ENCODE data around the gene MAP6D1.

Gene MAP6D1

DNA sequence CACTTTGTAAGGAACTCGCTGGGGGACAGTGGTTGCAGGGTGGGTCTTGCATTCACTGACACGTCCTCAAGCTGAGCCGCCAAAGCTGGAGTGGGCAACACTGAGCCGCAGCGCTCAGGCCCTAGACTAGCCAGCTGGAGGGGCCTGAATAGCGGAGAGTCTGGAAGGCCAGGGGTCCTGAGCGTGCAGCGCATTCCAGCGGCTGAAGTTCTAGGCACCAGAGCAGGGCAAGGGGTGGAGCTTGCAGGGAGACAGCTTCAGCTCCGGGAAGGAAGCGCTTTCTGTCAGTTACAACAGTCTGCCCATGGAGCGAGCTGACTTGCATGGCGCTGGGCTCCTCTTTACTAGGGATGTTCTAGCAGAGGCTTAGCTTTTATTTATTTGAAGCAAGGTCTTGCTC, 2.7 kb downstream of the MAP6D1 start:
- ATAC-seq: no peak

DNA sequence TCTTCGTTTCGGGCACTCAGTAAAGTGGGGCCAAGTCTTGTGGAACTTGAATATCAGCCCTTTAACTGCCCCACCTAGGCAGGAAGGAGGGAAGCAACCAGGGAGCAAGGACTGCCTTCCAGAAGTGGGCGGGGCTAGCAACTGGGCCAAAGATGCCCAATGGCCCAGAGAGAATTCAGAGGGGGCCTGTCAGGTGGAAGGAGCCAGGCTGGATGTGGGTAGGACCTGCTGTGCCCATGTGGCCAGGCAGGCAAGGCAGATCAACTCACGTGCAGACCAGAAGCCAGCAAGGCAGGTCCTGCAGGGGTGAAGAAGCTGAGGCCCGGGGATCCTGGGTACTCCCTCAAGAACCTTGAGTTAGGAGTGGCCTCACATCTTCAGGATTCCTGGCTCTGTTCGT, 5.5 kb downstream of the MAP6D1 start:
- ATAC-seq: no peak

DNA sequence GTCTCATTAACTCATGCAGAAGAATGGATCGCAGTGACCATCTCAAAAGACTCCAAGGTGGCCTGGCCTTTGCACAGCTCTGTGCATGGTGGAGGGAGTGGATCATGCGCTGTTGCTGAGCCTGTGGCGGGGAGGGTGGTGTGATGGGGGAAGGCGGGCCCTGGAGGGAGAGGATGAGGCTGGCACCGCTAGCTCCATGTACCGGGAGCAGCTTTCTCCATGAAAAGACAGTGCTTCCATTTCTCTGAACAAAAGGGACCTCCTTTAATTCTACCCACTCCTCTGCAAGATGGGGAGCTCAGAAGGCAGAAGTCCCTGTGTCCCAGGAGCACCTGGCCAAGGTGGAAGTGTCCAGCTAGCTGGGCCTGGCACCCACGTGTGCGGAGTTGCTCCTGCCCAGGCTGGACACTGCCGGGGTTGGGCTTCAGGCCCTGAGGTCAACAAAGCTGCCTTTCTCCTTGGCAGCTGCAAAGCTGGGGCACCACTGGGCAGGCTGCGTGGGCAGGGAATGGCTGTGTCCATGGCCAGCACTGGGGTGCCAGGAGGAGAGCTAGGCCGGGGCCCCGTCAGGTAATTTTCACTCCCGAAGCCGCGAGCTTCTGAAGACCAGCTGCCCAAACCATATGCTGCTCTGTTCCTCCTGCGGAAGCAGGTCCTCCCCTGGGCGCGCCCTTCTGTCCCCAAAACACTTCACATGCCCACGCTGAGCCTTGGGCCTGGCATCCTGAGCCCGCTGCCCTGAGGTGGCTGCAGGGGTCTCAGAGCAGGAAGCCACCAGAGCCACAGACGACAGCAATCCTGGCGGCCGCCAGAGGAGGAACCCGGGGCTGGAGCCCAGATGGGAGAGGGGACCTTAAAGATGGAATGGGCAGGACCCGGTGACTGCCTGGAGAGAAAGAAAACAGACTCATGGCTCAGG, 6.4 kb downstream of the MAP6D1 start:
- ATAC-seq: no peak

DNA sequence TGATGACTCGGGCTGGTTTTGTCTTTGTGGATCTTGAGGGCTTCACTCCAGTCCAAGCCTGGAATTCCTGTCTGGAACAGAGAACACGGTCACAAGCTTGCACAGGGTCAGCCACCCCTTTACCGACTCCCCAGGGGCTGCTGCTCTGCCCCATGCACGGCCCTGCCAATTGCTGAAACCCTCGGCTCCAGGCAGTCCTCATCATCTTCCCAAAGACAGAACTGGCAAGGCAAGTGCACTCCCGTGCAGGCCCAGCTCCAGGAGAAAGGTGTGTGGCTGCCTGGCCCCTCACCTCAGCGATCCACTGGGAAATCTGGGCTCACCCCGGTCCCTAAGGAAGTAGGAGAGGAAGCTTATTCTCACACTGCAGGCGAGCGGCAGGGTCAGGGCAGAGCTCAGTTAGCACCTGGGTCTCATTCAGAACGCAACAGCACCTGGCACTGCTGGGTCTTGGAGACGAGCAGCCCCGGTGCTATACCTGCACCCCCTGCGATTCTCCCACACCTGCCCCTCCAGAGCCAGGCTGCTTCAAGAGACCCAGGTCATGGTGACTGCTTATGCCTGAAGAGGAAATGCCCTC, 7.2 kb downstream of the MAP6D1 start:
- no peak for ATAC-seq

DNA sequence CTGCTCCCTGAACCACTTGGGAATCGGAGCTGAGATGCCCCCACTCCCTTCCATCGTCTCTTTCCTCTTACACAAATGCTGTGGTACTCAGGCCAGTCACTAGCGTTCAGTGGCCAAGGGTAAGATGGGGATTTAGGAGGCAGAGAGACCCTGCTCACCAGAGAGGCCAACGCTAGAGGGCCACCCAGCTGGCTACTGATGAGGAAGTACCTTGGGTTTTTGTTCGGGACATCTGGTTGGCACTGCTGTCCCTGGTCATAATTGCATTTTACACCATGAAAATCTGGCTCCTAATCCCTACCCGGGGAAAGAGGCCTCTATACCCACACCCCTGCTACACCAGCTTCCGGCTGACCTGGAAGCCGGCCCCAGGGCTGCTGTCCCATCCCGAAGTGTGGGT, 7.7 kb downstream of the MAP6D1 start:
- no peak for ATAC-seq

DNA sequence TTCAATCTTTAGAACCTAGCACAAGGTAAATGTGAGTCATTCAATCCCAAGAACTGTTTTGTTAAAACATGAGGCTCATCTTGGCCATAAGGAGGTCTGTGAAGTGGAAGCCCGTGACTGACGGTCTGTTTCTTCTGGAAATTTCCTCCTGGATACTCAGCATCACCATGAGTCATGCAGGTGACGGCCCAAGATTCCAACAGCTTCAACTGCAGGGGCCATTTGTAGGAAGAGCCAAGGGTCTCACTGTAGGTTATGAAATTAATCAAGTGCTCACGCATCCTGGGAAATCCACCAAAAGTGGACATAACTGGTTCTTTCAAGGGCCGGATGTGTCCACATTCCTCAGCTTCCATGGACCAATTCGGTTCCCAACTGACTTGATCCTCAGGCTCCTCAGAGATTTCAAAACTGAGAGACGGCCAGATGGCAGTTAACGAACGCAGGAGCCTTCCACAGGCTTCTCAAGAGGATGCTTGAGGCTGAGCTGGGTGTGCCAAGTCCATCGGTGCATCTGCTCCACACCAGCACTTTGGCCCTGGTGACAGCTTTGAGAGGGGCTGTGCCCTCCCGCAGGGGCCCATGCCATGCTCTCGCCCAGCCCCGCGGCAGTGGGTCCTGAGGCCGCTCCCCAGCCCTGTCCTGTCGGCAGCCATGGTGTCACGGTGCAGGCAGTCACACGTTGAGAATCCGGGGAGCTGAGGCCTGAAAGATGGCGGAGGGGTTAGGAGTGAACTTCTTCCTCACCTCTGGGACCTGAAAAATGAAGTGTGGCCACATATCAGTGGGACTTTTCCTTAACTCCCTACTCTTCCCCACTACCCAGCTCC, 8.5 kb downstream of the MAP6D1 start:
- ATAC-seq: no peak

DNA sequence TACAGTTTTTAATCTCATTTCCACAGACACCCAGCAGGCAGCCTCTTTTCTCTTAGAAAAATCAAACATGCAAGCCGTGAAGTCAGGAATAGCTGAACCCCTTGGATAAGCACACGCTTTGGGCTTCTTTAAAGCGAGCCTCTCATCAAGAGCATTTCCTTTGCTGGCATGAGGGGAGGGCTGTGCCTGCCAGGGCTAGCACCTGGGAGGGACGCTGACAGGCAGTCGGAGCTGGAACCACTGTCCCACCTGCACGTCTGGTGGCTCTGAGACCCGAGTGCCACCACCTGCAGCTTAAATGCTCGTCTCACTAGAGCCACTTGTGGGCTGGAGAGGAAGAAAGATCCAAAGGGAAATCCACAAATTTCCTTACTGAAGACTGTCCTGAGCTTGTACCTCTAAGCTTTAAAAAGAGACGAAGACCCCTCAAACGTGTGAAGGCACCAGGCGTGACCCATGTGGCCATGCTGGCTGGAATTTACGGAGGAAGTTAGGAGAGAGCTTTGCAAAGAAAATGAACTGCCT, 9.4 kb downstream of the MAP6D1 start:
- ATAC-seq: no peak

DNA sequence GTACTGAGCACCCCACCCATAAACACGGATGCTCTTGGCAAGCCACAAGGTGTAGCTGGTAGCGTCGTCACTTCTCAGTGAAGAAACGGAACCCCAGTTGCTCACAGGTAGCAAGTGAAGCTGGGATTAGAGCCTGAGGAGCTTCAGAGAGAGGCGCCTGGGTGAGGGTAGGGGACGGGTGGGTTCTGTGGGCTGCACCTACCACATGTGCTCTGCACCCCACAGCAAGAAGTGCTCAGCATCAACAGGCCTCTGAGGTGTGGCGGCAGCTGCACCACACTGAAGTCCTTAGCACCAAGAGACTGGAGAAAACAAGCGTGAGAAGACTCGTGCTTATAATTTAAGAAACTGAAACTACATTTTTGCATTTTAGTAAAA, 9.8 kb downstream of the MAP6D1 start:
- peak; percentile 23 to 46 for ATAC-seq

DNA sequence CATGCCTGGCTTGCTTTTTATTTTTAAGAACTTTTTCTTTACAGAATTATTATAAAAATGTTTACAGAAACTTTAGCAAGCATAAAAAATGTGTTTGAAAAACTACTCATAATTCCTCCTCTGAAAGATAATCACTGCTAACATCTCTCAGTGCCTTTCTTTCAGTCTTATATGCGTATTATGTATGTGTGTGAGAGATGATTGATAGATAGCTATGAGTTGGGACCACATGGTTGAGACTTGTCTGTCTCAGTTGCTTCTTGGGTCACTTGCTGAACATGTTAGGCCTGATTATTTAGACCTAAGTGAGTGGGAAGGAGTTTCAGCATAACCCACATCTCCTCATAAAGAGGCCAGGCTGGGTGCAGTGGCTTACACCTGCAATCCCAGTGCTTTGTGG, 11.1 kb downstream of the MAP6D1 start:
- no peak for ATAC-seq

DNA sequence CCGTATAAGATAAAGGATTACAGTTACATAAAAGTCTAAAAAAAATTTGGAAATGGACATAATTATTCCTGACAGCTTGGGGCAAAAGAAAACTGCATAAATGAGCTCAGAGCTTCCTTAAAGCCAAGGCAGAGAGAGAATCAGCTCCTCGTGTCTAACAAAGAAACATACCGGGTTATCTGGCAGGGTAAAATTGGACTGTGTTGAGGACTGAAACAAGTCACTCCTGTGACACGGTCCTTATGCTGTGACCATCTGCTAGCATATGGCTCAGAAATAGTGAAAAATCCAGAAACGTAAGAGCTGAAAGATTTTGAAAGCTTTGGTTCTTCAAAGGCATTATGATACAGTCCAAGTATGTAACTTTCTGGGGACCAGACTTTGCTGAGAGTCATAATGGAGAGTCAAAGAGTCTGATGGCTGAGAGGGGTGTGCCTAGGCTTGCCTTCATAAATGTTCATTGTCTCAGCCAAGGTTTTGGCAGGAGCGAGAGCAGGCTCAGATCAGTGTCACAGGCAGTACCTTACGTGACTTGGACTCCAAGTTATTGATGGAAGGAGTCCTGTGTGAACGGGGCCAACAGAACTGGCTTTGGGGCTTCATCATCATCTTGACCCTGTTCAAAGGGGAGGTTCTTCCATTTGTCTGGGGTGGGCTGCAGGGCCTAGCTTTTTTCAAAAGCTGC, 12.5 kb downstream of the MAP6D1 start:
- no peak for ATAC-seq

DNA sequence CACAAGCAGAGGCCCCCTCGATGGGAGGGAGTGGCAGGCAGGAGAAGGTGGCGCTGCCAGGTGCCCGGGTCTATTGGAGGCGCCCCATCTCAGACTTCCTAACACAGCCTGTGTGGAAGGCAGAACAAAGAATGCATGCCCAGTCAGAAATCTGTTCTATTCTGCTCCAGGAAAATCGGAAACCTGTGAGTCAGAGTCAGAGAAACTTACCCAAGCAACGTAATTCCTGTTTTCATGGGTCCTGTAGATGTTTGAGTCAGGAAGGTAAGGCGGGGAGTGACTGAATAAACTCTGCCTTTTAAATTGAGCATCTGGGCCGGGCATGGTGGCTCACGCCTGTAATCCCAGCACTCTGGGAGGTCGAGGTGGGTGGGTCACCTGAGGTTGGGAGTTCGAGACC, 13.7 kb downstream of the MAP6D1 start:
- ATAC-seq: no peak

DNA sequence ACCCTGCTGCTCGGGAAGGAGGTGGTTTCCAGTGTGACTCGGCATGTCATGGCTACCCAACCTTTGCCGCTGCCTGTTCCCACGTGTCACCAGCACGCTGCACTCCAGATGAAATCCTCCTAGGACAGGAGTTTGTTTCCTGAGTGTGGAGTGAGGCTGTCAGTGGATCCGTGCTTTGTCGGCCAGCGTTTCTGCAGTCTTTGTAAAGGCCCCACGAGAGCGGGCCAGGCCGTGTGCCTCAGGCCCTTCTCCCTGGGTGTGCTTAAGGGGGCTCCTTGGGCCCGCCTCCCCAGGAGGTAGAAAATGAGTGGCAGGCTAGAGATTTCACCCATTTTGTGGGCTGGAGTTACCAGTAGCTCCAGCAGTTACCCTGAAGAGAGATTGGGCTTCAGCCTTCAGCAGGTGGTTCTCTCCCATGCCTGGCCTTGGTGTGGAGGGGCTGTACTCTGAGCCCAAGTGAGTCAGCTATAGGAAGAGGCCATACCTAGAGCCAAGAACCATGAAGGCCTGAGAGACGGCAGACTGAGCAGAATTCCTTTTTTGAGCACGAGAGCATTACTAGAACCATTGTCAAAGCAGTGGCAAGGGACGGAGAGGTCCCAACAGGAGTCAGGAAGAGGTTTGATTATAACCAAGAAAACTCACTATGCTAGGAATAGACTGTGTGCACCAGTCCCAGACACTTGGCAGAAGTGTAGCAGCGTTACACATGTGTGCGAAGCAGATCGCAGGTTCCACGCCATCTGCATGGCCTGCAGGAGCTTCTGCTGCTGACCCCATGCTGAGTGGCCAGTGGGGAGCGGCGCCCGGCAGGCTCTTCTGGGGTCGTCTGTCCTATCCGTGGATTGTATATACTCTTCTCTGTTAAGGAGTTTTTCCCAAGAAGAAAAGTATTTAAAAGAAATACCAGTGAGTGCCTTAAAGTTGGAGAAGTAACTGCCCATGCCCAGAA, 14.5 kb downstream of the MAP6D1 start:
- no peak for ATAC-seq

DNA sequence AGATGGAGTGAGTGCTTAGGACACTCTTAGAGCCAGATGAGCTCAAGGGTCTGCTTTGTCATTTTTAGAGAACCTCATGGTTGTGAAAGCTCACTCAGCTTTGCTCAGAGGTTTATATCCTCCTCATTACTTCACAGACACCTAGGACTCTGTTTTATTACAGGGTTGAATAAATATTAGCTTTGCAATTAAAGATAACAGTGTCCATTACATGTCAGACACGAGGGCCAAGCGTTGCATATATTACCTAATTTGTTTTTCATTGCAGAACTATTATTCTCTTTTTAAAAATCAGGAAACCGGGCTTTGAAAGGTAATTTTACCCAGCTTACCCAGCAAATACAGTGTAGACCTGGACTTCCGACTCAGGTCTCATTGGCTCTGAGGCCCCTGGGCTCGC, 16.1 kb downstream of the MAP6D1 start:
- no peak for ATAC-seq

DNA sequence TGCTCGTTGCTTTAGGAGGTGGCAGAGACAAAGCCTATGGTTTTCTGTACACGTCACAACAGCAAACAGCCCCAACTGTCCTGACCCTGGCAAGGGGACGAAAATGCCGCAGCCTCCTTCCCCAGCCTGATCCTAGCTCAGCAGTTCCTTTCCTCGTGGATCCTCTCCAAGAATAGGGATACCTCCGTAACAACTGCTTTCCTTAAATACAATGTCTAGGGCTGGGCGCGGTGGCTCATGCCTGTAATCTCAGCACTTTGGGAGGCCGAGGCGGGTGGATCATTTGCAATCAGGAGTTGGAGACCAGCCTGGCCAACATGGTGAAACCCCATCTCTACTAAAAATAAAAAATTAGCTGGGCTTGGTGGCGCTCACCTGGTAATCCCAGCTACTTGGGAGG, 17.0 kb downstream of the MAP6D1 start:
- ATAC-seq: no peak

DNA sequence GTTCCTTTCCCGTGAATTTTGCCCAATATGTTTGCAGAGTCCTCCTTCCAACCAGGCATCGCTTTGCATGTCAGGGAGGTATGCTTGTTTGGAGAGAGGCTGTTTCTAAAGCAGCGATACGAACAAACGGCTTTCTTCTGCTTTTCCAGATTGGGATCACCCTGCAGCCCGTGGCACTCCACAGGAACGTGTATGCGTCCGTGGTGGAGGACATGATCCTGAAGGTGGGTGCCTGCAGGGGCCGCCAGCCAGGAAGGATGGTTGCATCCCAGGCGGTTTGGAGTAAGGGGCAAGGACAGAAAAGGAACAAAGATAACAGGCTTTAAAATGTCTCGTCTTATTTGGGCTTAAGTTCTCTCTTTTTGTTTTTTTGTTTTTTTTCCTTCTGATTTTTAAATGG, 17.5 kb downstream of the MAP6D1 start:
- no peak for ATAC-seq

DNA sequence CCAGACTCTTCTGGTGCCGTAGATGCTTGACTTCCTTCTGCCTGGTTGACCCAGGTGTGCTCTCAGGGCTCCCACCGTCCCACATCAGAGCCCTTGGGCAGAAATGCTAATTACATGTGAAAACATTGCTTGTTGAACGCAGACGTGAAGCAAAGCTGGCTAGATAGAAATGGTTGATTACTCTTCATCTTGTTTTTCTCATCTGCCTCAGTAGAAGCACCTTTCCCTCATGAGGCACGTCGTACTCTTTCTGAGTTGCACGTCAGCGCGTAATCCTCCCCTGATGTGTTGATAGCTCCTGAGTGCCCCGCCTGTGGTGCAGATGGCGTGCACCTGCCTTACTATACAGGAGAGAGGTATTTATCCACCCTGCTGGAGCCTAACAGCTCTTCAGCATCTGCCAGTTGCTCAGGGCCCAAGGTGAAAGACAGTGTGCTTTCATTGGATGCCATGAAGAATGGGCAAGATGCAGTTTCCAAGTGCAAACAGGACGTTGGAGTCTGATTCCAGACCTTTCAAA, 18.1 kb downstream of the MAP6D1 start:
- no peak for ATAC-seq

DNA sequence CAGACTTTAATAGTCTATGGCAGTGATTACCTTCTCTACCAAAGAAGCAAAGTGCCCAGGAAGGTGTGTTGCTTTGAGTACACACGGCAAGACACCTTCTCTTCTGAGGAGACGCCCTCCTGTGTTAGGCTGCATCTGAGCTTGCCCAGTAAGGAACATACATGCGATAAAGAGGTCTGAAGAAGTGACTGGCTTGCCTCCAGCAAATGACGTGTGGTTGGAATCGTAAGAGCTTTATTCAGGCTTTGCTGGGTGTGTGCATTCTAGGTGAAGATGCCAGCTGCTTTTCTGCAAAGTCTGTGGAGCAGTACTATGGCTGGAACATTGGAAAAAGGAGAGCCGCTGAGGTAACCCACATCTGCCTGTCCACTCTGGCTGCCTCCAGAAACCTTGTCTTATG, 22.4 kb downstream of the MAP6D1 start:
- no peak for ATAC-seq

DNA sequence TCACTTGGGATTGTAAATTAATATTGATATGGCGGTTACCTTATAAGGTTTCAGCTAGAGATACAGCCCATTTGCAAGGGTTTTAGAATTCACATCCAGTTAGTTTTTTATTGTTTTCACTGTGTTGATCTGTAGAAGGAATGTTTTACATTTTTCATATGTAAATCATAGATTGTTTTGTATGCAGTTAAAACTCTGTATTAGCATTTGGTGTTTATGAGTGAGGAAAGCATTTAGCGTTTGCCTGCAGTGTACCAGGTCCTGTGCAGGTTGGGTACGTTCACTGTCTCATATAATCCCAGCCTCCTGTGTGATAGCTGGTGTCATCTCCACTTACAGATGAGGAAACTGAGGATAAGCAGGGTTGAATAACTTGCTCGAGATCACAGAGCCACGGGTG, 23.8 kb downstream of the MAP6D1 start:
- no peak for ATAC-seq

DNA sequence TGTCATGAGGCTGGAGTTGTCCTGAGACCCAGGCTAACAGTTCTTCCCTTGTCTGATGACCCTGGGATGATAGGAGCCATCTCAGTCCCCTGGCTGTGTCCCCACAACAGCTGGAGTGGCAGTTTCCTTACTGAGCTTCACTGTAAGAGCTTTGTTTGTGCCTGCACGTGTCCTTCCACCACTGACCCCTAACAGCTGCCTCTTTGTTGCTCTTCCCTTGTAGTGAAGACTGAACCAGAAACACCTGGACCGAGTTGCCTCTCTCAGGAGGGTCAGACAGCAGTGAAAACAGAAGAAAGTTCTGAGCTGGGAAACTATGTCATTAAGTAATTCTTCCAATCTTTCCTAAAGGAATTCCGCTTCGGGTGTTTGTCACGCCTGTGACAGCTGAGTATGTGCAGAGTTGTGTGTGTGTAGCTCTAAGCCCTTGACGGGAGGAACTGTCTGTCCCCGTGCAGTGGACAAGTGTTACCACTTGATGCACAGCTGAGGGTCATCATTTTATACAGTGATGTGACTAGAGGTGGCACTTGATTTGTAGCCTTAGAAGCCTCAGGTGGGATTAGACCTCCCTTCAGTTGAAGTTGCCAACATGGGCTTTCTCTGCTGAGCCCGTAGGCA, 25.0 kb downstream of the MAP6D1 start:
- no peak for ATAC-seq

DNA sequence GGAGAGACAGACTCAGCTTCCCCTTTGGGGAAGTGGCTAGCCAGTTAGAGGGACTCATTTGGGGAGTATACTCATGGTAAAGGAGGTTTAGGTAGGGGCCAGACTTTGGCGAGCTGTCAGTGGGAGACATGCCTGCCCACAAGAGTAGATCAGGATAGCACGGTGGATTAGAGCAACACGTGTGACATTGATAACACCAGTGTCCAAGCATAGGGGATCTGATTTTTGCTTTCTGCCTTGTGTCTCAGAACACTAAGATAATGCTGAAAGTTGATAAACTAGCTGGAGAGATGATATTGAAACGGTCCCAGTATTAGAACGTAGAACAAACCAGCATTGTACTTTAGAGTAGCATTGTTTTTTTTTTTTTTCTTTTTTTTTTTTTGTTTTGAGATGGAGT, 25.9 kb downstream of the MAP6D1 start:
- ATAC-seq: no peak

DNA sequence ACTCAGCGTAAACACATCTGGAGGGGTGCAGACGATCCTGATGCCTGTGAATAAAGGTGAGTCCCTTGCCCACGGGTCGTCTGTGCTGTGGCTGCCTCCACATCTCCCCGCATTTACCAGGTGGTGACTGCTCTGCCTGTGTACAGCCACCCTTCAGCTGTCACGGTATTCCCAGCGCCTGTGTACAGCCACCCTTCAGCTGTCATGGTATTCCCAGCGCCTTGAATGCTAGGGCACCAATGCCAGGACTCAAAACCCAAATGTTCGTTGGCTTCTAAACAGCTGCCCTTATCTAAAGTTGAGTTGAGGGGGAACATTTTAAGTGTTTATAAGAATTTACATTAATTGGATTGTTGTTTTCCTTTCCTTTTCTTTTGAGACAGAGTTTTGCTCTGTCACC, 27.4 kb downstream of the MAP6D1 start:
- no peak for ATAC-seq

Measured in activated CD4-positive, CD25-positive, alpha-beta regulatory T cell treated with anti-CD3 and anti-CD28 coated beads, Interleukin-2, amount 50 U/mL, for 24 hours (primary cell).